ENCODE results near the gene PLEKHJ1. TPM values are rescaled to one million over a fixed set of nuclear protein-coding genes. Genes with fewer than 3 reads are reported as not detected.

The PLEKHJ1 gene
- total and polyA plus RNA-seq, 2 of the 13 experiments (the other 11 are each of a cell fraction or from before 2014, with no cell fraction given) = 70.5 to 130 TPM

GRCh38 chr19:2269244-2270156, 33.4 kb upstream of the PLEKHJ1 start (continued):
- TF ChIP-seq MTERF4 (CRISPR knock-in tag; IDR thresholded peaks at IDR 0.05) (no peak), GMEB2 (CRISPR knock-in tag; IDR thresholded peaks at IDR 0.05; ENCODE audit: low read depth) (peak; percentile 50; the same call in 1 of the 2 replicates), ZZZ3 (CRISPR knock-in tag; IDR thresholded peaks at IDR 0.05; ENCODE audit: borderline replicate concordance) (no peak), ZFP36L2 (CRISPR knock-in tag; IDR thresholded peaks at IDR 0.05) (no peak), CHCHD3 (CRISPR knock-in tag; IDR thresholded peaks at IDR 0.05) (no peak), XRCC5 (optimal IDR thresholded peaks at IDR 0.05; ENCODE audit: low read length) (no peak), RNF2 (conservative IDR thresholded peaks at IDR 0.05; ENCODE audit: low read depth) (0 out of 2 replicates have a peak, but pooled peaks have one; percentile 29), ZFP91 (CRISPR knock-in tag; IDR thresholded peaks at IDR 0.05; ENCODE audit: borderline replicate concordance) (peak; percentile 74; the same call in 1 of the 2 replicates), ZNF740 (CRISPR knock-in tag; IDR thresholded peaks at IDR 0.05) (0 out of 2 replicates have a peak, but pooled peaks have one; percentile 21), TCF7L2 (IDR thresholded peaks at IDR 0.05; ENCODE audit: low read depth, low read length) (no peak), AGO2 (optimal IDR thresholded peaks at IDR 0.05; ENCODE audit: low read depth, low read length) (peak; percentile 94), ISX (CRISPR knock-in tag; conservative IDR thresholded peaks at IDR 0.05) (peak; percentile 67; the same call in 1 of the 2 replicates), ETV6 (CRISPR knock-in tag; conservative IDR thresholded peaks at IDR 0.05) (peak; percentile 84; the same call in 1 of the 2 replicates), MLX (CRISPR knock-in tag; IDR thresholded peaks at IDR 0.05) (0 out of 2 replicates have a peak, but pooled peaks have one; percentile 24), ZNF329 (CRISPR knock-in tag; IDR thresholded peaks at IDR 0.05; ENCODE audit: low read depth) (no peak), ZNF546 (CRISPR knock-in tag; conservative IDR thresholded peaks at IDR 0.05) (0 out of 2 replicates have a peak, but pooled peaks have one; percentile 14), ARID4A (CRISPR knock-in tag; IDR thresholded peaks at IDR 0.05; ENCODE audit: borderline replicate concordance) (peak; percentile 74)
